Stomach (tissue), 4 donors: ENCODE measurements around the gene APLP1.

Experiments used
- EP300 ChIP-seq: sonication (generic); formaldehyde crosslinking; IDR thresholded peaks from one replicate; pipeline ENCODE4 v1.6.1; 2017; ENCODE audit warnings: antibody characterized with exemption
- POLR2A ChIP-seq, 4 donors: fragments of 450-650 bp; IDR thresholded peaks; one replicate each; pipeline ENCODE4 v1.6.1; 2016; ENCODE audit warnings: antibody characterized with exemption in 4 of 4, control low read depth in 2 of 4, mild to moderate bottlenecking in 1 of 4, moderate library complexity in 1 of 4
- TF ChIP-seq, protein P1 (sequence below), 7 experiments: fragments of 450-650 bp in 4 of 7; fragments of 200-600 bp in 3 of 7; sonication (generic) in 3 of 7; IDR thresholded peaks; one replicate each; pipeline ENCODE4 v1.5.1; 2016 to 2019; ENCODE audit warnings: antibody characterized with exemption in 7 of 7, control low read depth in 2 of 7, mild to moderate bottlenecking in 1 of 7

DNA sequence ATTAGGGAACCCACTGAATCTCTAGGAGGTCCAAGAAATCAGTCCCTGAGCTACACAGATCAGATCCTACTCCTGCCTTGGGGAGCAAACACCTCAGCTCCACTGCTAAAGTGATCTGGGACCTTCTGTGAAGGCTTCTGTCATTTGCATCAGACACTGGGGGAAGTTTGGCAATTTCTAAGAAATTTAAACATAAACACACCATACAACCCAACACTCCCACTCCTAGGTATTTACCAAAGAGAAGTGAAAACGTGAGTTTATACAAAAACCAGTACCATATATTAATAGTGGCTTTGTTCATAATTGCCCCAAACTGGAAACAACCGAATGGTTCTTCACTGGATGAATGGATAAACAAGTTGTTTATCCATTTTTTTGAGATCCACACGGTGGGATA, 47.1 kb downstream of the APLP1 start:
- TF ChIP-seq, protein P1, sequence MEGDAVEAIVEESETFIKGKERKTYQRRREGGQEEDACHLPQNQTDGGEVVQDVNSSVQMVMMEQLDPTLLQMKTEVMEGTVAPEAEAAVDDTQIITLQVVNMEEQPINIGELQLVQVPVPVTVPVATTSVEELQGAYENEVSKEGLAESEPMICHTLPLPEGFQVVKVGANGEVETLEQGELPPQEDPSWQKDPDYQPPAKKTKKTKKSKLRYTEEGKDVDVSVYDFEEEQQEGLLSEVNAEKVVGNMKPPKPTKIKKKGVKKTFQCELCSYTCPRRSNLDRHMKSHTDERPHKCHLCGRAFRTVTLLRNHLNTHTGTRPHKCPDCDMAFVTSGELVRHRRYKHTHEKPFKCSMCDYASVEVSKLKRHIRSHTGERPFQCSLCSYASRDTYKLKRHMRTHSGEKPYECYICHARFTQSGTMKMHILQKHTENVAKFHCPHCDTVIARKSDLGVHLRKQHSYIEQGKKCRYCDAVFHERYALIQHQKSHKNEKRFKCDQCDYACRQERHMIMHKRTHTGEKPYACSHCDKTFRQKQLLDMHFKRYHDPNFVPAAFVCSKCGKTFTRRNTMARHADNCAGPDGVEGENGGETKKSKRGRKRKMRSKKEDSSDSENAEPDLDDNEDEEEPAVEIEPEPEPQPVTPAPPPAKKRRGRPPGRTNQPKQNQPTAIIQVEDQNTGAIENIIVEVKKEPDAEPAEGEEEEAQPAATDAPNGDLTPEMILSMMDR (IDR thresholded peaks at IDR 0.05) = no peak
- no peak for TF ChIP-seq POLR2A (IDR thresholded peaks at IDR 0.05)
- TF ChIP-seq EP300 = no peak
